K562 (cell line): ENCODE data around the gene C21orf58. TPM values are rescaled to one million over a fixed set of nuclear protein-coding genes. Genes with fewer than 3 reads are reported as not detected.

ENCODE experiments used
- BRF1 ChIP-seq: IDR thresholded peaks from 3 replicates; pipeline ENCODE4 v1.6.1; 2011; ENCODE audit warnings: borderline replicate concordance, mild to moderate bottlenecking; ENCODE audit not compliant: insufficient read length; ENCODE audit errors: extremely low read depth
- C11orf30 ChIP-seq: fragments of 450-650 bp; IDR thresholded peaks from 2 replicates; pipeline ENCODE4 v1.6.1; 2016; ENCODE audit warnings: low read depth, mild to moderate bottlenecking
- CC2D1A ChIP-seq: fragments of 450-650 bp; IDR thresholded peaks from 2 replicates; pipeline ENCODE4 v1.6.1; 2017; ENCODE audit warnings: mild to moderate bottlenecking
- CTBP1 ChIP-seq: fragments of 450-650 bp; IDR thresholded peaks from 2 replicates; pipeline ENCODE4 v1.6.1; 2016; ENCODE audit warnings: borderline replicate concordance
- FOXM1 ChIP-seq, 2 experiments: fragments of 450-650 bp in 1 of 2; sonication (generic) in 1 of 2; formaldehyde crosslinking in 1 of 2; IDR thresholded peaks; 2 replicates each; pipeline versions ENCODE4 v1.6.1 to v1.9.0; 2017 to 2022; ENCODE audit warnings: low read depth in 2 of 2, mild to moderate bottlenecking in 2 of 2, missing genetic modification reagents in 1 of 2, moderate library complexity in 1 of 2
- HDAC3 ChIP-seq: fragments of 450-650 bp; IDR thresholded peaks from 2 replicates; pipeline ENCODE4 v1.6.1; 2018; ENCODE audit warnings: borderline replicate concordance, mild to moderate bottlenecking, moderate library complexity; ENCODE audit not compliant: partially characterized antibody
- HMGN3 ChIP-seq: IDR thresholded peaks from 2 replicates; pipeline ENCODE4 v1.6.1; 2011; ENCODE audit warnings: borderline replicate concordance, low read depth, mild to moderate bottlenecking, mixed read lengths, low read length; ENCODE audit not compliant: insufficient read length; ENCODE audit errors: extremely low read depth
- KDM1A ChIP-seq, 2 experiments: fragments of 450-650 bp; IDR thresholded peaks; 2 replicates each; pipeline ENCODE4 v1.6.1; 2016; ENCODE audit warnings: mild to moderate bottlenecking in 2 of 2
- POLR2B ChIP-seq: fragments of 450-650 bp; IDR thresholded peaks from 2 replicates; pipeline ENCODE4 v1.6.1; 2018; ENCODE audit warnings: low read depth; ENCODE audit not compliant: partially characterized antibody
- STAT5A ChIP-seq: IDR thresholded peaks from 2 replicates; pipeline ENCODE4 v1.6.1; 2012; ENCODE audit warnings: low read length, inconsistent platforms, borderline replicate concordance
- SUPT5H ChIP-seq: fragments of 450-650 bp; IDR thresholded peaks from 2 replicates; pipeline ENCODE4 v1.6.1; 2016
- XRCC3 ChIP-seq: fragments of 450-650 bp; IDR thresholded peaks from 2 replicates; pipeline ENCODE4 v1.6.1; 2017; ENCODE audit warnings: mild to moderate bottlenecking, moderate library complexity
- ZNF143 ChIP-seq: sonication (generic); formaldehyde crosslinking; IDR thresholded peaks from 2 replicates; pipeline ENCODE4 v1.9.0; 2022; ENCODE audit warnings: mild to moderate bottlenecking, missing genetic modification reagents
- ZNF384 ChIP-seq: IDR thresholded peaks from 2 replicates; pipeline ENCODE4 v1.6.1; 2012; ENCODE audit warnings: low read depth, low read length, improper control_type of control experiment
- ZNF445 ChIP-seq: fragments of 250-450 bp; sonication (Bioruptor Pico); IDR thresholded peaks from 2 replicates; pipeline ENCODE4 v1.4.0; 2020; ENCODE audit warnings: low read depth, mild to moderate bottlenecking, moderate library complexity
- polyA plus RNA-seq, 8 experiments: library from polyadenylated mRNA; depleted of rRNA in 4 of 8; stranded (reverse) in 5 of 8; unstranded in 3 of 8; fragments of >200 nt; fragmentation: Nextera tagmentation in 2 of 8; fragmentation: Illumina TruSeq in 1 of 8; extraction: Ambion mirVana in 2 of 8; extraction: Trizol in 1 of 8; gene quantifications; 2 replicates each; pipeline versions ENCODE4 v1.2.1 to v1.2.3, GENCODE V29; 2011 to 2014; ENCODE audit warnings: inconsistent platforms in 1 of 8, missing spikeins in 1 of 8
- total RNA-seq, 7 experiments: library from RNA; depleted of rRNA in 6 of 7; stranded (reverse); fragments of >200 nt in 6 of 7; fragmentation: Illumina TruSeq in 2 of 7; extraction: Trizol in 2 of 7; gene quantifications; 2 replicates each; pipeline versions ENCODE4 v1.2.1 to v1.2.3, GENCODE V29; 2011 to 2021; ENCODE audit warnings: low replicate concordance in 1 of 7
- TF ChIP-seq, protein P1 (sequence below), 2 experiments: fragments of 450-650 bp in 1 of 2; sonication (generic) in 1 of 2; formaldehyde crosslinking; conservative IDR thresholded peaks; 2 replicates each; pipeline versions ENCODE4 v1.4.0 to v1.8.1; 2020 to 2022; ENCODE audit warnings: mild to moderate bottlenecking in 1 of 2, missing genetic modification reagents in 1 of 2
- TF ChIP-seq, protein P2 (sequence below): fragments of 450-650 bp; formaldehyde crosslinking; IDR thresholded peaks from 2 replicates; pipeline ENCODE4 v1.4.0; 2020; ENCODE audit warnings: mild to moderate bottlenecking, moderate library complexity
- TF ChIP-seq, protein P3 (sequence below): fragments of 250-450 bp; sonication (Bioruptor Pico); IDR thresholded peaks from 2 replicates; pipeline ENCODE4 v1.6.1; 2021; ENCODE audit warnings: mild to moderate bottlenecking
- TF ChIP-seq, protein P4 (sequence below): fragments of 450-650 bp; formaldehyde crosslinking; IDR thresholded peaks from 2 replicates; pipeline ENCODE4 v1.4.0; 2020; ENCODE audit warnings: mild to moderate bottlenecking
- TF ChIP-seq, protein P5 (sequence below): fragments of 250-450 bp; sonication (Bioruptor Pico); IDR thresholded peaks from 2 replicates; pipeline ENCODE4 v1.4.0; 2020; ENCODE audit warnings: mild to moderate bottlenecking, moderate library complexity, borderline replicate concordance
- TF ChIP-seq, protein P6 (sequence below): fragments of 250-450 bp; sonication (Bioruptor Pico); IDR thresholded peaks from 2 replicates; pipeline ENCODE4 v1.9.0; 2021; ENCODE audit warnings: mild to moderate bottlenecking

The C21orf58 gene
- total and polyA plus RNA-seq, 9 of the 15 experiments (the other 6 are each of a cell fraction or from before 2014, with no cell fraction given): 1.2 to 30.5 (median 12.4) TPM

DNA sequence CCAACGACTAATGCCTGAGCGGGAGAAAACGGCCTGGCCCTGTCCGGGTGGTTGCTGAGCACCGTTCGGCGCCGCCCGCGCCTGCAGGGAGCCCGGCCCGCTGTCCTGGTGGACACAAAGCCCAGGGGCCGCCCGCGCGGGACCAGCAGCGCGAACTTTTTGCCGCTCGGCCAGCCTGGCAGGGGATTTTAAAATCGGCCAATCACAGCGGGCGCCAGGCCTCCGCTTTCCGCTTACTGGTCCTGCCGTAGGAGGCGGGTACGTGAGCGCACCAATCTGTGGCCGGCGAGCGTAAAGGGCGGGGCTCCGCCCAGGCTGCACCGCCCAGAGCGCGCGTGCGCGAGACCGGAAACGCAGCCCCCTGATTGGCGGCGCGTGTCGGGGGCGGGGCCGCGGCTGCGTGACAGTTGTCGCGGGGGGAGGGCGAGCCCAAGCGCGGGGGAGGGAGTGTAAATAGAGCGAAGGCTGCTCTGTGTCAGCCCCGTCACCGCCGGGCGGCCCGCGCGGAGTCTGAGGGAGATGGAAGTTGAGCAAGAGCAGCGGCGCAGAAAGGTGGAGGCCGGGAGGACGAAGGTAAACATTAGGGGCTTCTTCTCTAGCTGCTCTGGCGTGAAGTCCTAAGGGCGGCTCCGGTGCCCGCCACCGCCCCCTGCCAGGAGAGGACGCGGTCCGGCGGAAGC lies at the start of gene C21orf58, which contains the start of gene PCNT (continued):
- TF ChIP-seq, protein P1, sequence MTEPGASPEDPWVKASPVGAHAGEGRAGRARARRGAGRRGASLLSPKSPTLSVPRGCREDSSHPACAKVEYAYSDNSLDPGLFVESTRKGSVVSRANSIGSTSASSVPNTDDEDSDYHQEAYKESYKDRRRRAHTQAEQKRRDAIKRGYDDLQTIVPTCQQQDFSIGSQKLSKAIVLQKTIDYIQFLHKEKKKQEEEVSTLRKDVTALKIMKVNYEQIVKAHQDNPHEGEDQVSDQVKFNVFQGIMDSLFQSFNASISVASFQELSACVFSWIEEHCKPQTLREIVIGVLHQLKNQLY (CRISPR knock-in tag; conservative IDR thresholded peaks at IDR 0.05): peak in 1 of 2 experiments; percentile 74; a peak in 1 of 4 replicates
- TF ChIP-seq, protein P2, sequence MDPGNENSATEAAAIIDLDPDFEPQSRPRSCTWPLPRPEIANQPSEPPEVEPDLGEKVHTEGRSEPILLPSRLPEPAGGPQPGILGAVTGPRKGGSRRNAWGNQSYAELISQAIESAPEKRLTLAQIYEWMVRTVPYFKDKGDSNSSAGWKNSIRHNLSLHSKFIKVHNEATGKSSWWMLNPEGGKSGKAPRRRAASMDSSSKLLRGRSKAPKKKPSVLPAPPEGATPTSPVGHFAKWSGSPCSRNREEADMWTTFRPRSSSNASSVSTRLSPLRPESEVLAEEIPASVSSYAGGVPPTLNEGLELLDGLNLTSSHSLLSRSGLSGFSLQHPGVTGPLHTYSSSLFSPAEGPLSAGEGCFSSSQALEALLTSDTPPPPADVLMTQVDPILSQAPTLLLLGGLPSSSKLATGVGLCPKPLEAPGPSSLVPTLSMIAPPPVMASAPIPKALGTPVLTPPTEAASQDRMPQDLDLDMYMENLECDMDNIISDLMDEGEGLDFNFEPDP (CRISPR knock-in tag): no peak
- TF ChIP-seq STAT5A (no peak), BRF1 (no peak), SUPT5H (peak; percentile 92), KDM1A (IDR thresholded peaks at IDR 0.05) (peak in 1 of 2 experiments; percentile 20; a peak in 1 of 4 replicates), CC2D1A (no peak), ZNF143 (CRISPR knock-in tag) (0 out of 2 replicates have a peak, but pooled peaks have one; percentile 33), HMGN3 (peak; percentile 95), C11orf30 (peak; percentile 40), ZNF384 (no peak; the same call in 1 of the 2 replicates), XRCC3 (no peak), POLR2B (peak; percentile 83), ZNF445 (CRISPR knock-in tag) (no peak), FOXM1 (IDR thresholded peaks at IDR 0.05; ENCODE audit: low read depth) (peak; percentile 94), FOXM1 (CRISPR knock-in tag; IDR thresholded peaks at IDR 0.05; ENCODE audit: low read depth) (peak; percentile 93; the same call in 1 of the 2 replicates), CTBP1 (0 out of 2 replicates have a peak, but pooled peaks have one; percentile 58), HDAC3 (no peak)
- TF ChIP-seq, protein P3, sequence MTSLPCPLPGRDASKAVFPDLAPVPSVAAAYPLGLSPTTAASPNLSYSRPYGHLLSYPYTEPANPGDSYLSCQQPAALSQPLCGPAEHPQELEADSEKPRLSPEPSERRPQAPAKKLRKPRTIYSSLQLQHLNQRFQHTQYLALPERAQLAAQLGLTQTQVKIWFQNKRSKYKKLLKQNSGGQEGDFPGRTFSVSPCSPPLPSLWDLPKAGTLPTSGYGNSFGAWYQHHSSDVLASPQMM: no peak
- TF ChIP-seq, protein P4, sequence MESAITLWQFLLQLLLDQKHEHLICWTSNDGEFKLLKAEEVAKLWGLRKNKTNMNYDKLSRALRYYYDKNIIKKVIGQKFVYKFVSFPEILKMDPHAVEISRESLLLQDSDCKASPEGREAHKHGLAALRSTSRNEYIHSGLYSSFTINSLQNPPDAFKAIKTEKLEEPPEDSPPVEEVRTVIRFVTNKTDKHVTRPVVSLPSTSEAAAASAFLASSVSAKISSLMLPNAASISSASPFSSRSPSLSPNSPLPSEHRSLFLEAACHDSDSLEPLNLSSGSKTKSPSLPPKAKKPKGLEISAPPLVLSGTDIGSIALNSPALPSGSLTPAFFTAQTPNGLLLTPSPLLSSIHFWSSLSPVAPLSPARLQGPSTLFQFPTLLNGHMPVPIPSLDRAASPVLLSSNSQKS: no peak
- TF ChIP-seq, protein P5, sequence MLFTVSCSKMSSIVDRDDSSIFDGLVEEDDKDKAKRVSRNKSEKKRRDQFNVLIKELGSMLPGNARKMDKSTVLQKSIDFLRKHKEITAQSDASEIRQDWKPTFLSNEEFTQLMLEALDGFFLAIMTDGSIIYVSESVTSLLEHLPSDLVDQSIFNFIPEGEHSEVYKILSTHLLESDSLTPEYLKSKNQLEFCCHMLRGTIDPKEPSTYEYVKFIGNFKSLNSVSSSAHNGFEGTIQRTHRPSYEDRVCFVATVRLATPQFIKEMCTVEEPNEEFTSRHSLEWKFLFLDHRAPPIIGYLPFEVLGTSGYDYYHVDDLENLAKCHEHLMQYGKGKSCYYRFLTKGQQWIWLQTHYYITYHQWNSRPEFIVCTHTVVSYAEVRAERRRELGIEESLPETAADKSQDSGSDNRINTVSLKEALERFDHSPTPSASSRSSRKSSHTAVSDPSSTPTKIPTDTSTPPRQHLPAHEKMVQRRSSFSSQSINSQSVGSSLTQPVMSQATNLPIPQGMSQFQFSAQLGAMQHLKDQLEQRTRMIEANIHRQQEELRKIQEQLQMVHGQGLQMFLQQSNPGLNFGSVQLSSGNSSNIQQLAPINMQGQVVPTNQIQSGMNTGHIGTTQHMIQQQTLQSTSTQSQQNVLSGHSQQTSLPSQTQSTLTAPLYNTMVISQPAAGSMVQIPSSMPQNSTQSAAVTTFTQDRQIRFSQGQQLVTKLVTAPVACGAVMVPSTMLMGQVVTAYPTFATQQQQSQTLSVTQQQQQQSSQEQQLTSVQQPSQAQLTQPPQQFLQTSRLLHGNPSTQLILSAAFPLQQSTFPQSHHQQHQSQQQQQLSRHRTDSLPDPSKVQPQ (CRISPR knock-in tag): 0 out of 2 replicates have a peak, but pooled peaks have one; percentile 10
- TF ChIP-seq, protein P6, sequence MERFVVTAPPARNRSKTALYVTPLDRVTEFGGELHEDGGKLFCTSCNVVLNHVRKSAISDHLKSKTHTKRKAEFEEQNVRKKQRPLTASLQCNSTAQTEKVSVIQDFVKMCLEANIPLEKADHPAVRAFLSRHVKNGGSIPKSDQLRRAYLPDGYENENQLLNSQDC (CRISPR knock-in tag): 0 out of 2 replicates have a peak, but pooled peaks have one; percentile 69
